PC-9 (cell line): Measurements from ENCODE around the gene CLDN19. TPM values are rescaled to one million over a fixed set of nuclear protein-coding genes. Genes with fewer than 3 reads are reported as not detected.
"Not testable (repeated sequence)": the region's sequence is repeated elsewhere in the genome, so short reads cannot be mapped to it uniquely, and the experiment has no call there.

Experiments
- BruUV-seq: library from RNA; stranded (reverse); fragments of 400-500 nt; replicated peaks from 2 replicates; lab custom pipeline; 2021; lab: Mats Ljungman, UMichigan
- CTCF ChIA-PET: fragments of 300-600 bp; sonication (Branson Sonifier 250); formaldehyde crosslinking; loops from one replicate; lab custom pipeline; 2022; ENCODE audit warnings: antibody characterized with exemption; lab: Charles Lee
- POLR2A ChIA-PET: fragments of 300-600 bp; sonication (Branson Sonifier 250); formaldehyde crosslinking; loops from one replicate; lab custom pipeline; 2022; ENCODE audit warnings: antibody characterized with exemption; ENCODE audit not compliant: unreplicated experiment; lab: Charles Lee
- DNase-seq, 2 experiments: peaks; one replicate each; pipeline versions ENCODE4 v3.0.0 to v3.0.0-alpha.2; 2015 to 2022; ENCODE audit warnings: mixed read lengths in 1 of 2
- H2AFZ ChIP-seq: fragments of 200-600 bp; sonication (generic); 2 replicates; pipeline ENCODE4 v1.8.1; 2017; ENCODE audit warnings: antibody characterized with exemption
- H3F3A ChIP-seq: fragments of 200-600 bp; sonication (generic); 2 replicates; pipeline ENCODE4 v1.8.1; 2017; ENCODE audit warnings: antibody characterized with exemption, mild to moderate bottlenecking, low read depth; ENCODE audit not compliant: insufficient read depth
- H3K27ac ChIP-seq: fragments of 200-600 bp; sonication (generic); 2 replicates; pipeline ENCODE4 v1.6.1; 2016; ENCODE audit warnings: mixed run types
- H3K27me3 ChIP-seq: fragments of 200-600 bp; sonication (generic); 2 replicates; pipeline ENCODE4 v1.6.1; 2016; ENCODE audit warnings: low read depth, mixed run types; ENCODE audit not compliant: insufficient read depth
- H3K36me3 ChIP-seq: fragments of 200-600 bp; sonication (generic); 2 replicates; pipeline ENCODE4 v1.6.1; 2016; ENCODE audit warnings: low read depth, mixed run types
- H3K4me1 ChIP-seq: fragments of 200-600 bp; sonication (generic); replicated peaks from 2 replicates; pipeline ENCODE4 v1.6.1; 2016; ENCODE audit warnings: mixed run types; ENCODE audit not compliant: insufficient read depth
- H3K4me2 ChIP-seq: fragments of 200-600 bp; sonication (generic); 2 replicates; pipeline ENCODE4 v1.6.1; 2017; ENCODE audit warnings: mixed run types
- H3K4me3 ChIP-seq: fragments of 200-600 bp; sonication (generic); 2 replicates; pipeline ENCODE4 v1.6.1; 2016; ENCODE audit warnings: mixed run types
- H3K79me2 ChIP-seq: fragments of 200-600 bp; sonication (generic); 2 replicates; pipeline ENCODE4 v1.6.1; 2017; ENCODE audit warnings: low read depth, mixed run types
- H3K9me2 ChIP-seq: fragments of 200-600 bp; sonication (generic); 2 replicates; pipeline ENCODE4 v1.8.1; 2017; ENCODE audit warnings: mild to moderate bottlenecking; ENCODE audit not compliant: insufficient read depth
- H3K9me3 ChIP-seq: fragments of 200-600 bp; sonication (generic); 2 replicates; pipeline ENCODE4 v1.8.1; 2016; ENCODE audit warnings: low read depth; ENCODE audit not compliant: insufficient read depth
- H4K20me1 ChIP-seq: fragments of 200-600 bp; sonication (generic); 2 replicates; pipeline ENCODE4 v1.8.1; 2017; ENCODE audit not compliant: insufficient read depth
- EZH2 ChIP-seq: fragments of 200-600 bp; sonication (generic); IDR thresholded peaks from 2 replicates; pipeline ENCODE4 v1.8.0; 2017; ENCODE audit warnings: antibody characterized with exemption, low read depth
- intact Hi-C: fragments of 100-400 bp; cut with micrococcal nuclease; formaldehyde crosslinking; loops from one replicate; pipeline ENCODE4 v1.10.0; 2022; ENCODE audit not compliant: unreplicated experiment
- total RNA-seq: library from RNA; stranded (reverse); gene quantifications from 2 replicates; pipeline ENCODE4 v1.2.3, GENCODE V29; 2021
- TF ChIP-seq, protein P1 (sequence below): fragments of 200-600 bp; sonication (generic); conservative IDR thresholded peaks from 2 replicates; pipeline ENCODE4 v1.6.1; 2017; ENCODE audit warnings: mixed run types, antibody characterized with exemption, mild to moderate bottlenecking, moderate library complexity

CLDN19 gene
- total RNA-seq, 1 experiment from 2014 or later: not detected

DNA sequence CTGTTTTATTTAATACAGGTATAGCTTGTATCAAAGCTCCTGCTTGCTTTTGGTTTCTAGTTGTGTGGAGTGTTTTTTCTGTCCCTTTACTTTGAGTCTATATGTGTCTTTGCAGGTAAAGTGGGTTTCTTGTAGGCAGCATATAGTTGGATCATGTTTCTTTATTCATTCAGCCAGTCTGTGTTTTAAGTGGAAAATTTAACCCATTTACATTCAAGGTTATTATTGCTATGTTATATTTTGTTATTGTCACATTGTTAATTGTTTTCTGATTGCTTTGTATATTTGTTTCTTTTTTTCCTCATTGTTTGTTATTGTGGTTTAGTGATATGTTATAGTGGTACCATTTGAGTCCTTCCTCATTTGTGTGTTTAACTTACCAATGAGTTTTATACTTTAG lies 26.7 kb downstream of the CLDN19 start:
- Histone ChIP-seq H3K27ac (no peak overlapping the region), H4K20me1 (peaks cover 4% of the 10 kb centered on the region; the same call in 1 of the 2 replicates), H3F3A (no peaks in the 10 kb centered on the region; the same call in none of the 2 replicates), H3K4me2 (no peak overlapping the region), H3K9me2 (no peaks in the 10 kb centered on the region), H3K9me3 (0 out of 2 replicates have a peak, but pooled peaks cover 5% of the 10 kb centered on the region), H3K4me1 (no peaks in the 10 kb centered on the region), H3K79me2 (no peaks in the 10 kb centered on the region; the same call in 1 of the 2 replicates), H3K4me3 (no peak overlapping the region), H2AFZ (no peak overlapping the region), H3K27me3 (no peaks in the 10 kb centered on the region), H3K36me3 (peaks cover 31% of the 10 kb centered on the region)
- ChIA-PET CTCF (no interaction called here), POLR2A (no interaction called here)
- DNase-seq: no peak
- intact Hi-C loops: no loop called here
- no TSS peak for BruUV-seq
- no peak for TF ChIP-seq EZH2
- TF ChIP-seq, protein P1, sequence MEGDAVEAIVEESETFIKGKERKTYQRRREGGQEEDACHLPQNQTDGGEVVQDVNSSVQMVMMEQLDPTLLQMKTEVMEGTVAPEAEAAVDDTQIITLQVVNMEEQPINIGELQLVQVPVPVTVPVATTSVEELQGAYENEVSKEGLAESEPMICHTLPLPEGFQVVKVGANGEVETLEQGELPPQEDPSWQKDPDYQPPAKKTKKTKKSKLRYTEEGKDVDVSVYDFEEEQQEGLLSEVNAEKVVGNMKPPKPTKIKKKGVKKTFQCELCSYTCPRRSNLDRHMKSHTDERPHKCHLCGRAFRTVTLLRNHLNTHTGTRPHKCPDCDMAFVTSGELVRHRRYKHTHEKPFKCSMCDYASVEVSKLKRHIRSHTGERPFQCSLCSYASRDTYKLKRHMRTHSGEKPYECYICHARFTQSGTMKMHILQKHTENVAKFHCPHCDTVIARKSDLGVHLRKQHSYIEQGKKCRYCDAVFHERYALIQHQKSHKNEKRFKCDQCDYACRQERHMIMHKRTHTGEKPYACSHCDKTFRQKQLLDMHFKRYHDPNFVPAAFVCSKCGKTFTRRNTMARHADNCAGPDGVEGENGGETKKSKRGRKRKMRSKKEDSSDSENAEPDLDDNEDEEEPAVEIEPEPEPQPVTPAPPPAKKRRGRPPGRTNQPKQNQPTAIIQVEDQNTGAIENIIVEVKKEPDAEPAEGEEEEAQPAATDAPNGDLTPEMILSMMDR: no peak

DNA sequence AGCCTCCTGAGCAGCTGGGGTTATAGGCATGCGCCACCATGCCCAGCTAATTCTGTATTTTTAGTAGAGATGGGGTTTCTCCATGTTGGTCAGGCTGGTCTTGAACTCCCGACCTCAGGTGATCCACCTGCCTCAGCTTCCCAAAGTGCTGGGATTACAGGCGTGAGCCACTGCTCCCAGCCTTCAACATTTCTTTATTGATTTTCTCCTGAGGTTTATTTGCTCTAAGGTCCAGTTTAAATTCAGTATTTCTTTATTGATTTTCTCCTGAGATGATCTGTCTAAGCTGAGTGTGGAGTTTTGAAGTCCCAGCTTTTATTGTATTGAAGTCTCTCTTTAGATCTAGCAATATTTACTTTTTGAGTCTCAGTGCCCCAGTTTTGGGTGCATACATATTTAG lies 27.2 kb downstream of the CLDN19 start:
- H3K9me2 ChIP-seq, H3K79me2 ChIP-seq, H3K27ac ChIP-seq, H4K20me1 ChIP-seq, intact Hi-C loops, BruUV-seq, H3K9me3 ChIP-seq, H3K4me3 ChIP-seq, H3K4me2 ChIP-seq, CTCF ChIA-PET, POLR2A ChIA-PET, DNase-seq, H3K27me3 ChIP-seq, H3F3A ChIP-seq, H2AFZ ChIP-seq, H3K4me1 ChIP-seq: not testable (repeated sequence)
- H3K36me3 ChIP-seq: peaks cover 31% of the 10 kb centered on the region

GRCh38 chr1:42703888-42704464 lies 36.1 kb downstream of the CLDN19 start:
- H3K36me3 ChIP-seq: peaks cover 50% of the 10 kb centered on the region
- CTCF ChIA-PET: no interaction called here

More at GRCh38 chr1:42703888-42704464, 36.1 kb downstream of the CLDN19 start:
- no TSS peak for BruUV-seq
- Histone ChIP-seq H3K4me1 (peaks cover 10% of the 10 kb centered on the region), H3K9me3 (no peaks in the 10 kb centered on the region), H3K9me2 (no peaks in the 10 kb centered on the region), H3K27me3 (no peaks in the 10 kb centered on the region), H3K27ac (no peak overlapping the region), H3K4me2 (no peak overlapping the region), H4K20me1 (peaks cover 20% of the 10 kb centered on the region; the same call in 1 of the 2 replicates), H3F3A (peaks cover 55% of the 10 kb centered on the region; the same call in 1 of the 2 replicates), H2AFZ (no peak overlapping the region), H3K79me2 (peaks cover 31% of the 10 kb centered on the region), H3K4me3 (no peak overlapping the region)
- POLR2A ChIA-PET: no interaction called here
- intact Hi-C loops: no loop called here
- DNase-seq: no peak
- TF ChIP-seq, protein P1: no peak
- no peak for TF ChIP-seq EZH2
